ENCODE measurements around the gene PHC2.

DNA sequence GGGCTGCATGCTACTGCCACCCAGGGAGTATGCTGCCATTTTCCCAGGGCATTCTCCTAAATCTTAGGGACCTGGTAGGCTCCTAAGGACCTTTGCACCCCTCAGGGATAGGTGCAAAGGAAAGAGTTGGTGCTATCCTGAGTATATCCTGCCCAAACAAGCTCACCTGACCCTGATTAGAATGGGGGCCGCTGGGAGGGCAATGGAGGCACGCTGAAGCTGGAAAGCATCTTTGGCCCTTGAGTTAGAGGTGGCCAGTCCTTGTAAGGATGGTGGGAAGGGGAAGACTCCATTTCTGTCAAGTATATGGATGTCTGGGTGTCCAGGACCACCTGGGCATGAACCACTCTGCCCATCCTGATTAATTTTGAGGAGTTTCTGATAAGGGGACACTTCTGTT is 61.1 kb downstream of the PHC2 start:
- TF ChIP-seq, protein P1, sequence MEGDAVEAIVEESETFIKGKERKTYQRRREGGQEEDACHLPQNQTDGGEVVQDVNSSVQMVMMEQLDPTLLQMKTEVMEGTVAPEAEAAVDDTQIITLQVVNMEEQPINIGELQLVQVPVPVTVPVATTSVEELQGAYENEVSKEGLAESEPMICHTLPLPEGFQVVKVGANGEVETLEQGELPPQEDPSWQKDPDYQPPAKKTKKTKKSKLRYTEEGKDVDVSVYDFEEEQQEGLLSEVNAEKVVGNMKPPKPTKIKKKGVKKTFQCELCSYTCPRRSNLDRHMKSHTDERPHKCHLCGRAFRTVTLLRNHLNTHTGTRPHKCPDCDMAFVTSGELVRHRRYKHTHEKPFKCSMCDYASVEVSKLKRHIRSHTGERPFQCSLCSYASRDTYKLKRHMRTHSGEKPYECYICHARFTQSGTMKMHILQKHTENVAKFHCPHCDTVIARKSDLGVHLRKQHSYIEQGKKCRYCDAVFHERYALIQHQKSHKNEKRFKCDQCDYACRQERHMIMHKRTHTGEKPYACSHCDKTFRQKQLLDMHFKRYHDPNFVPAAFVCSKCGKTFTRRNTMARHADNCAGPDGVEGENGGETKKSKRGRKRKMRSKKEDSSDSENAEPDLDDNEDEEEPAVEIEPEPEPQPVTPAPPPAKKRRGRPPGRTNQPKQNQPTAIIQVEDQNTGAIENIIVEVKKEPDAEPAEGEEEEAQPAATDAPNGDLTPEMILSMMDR (IDR thresholded peaks at IDR 0.05) = no peak
- no peak for TF ChIP-seq POLR2A (IDR thresholded peaks at IDR 0.05)
